GM23248 (cell line): ENCODE measurements around the gene C9orf85.

Experiments used
- EZH2 ChIP-seq: fragments of 200-600 bp; sonication (generic); IDR thresholded peaks from 2 replicates; pipeline ENCODE4 v1.6.1; 2018; ENCODE audit warnings: antibody characterized with exemption, mild to moderate bottlenecking; ENCODE audit not compliant: insufficient read depth, poor library complexity, severe bottlenecking
- EZH2phosphoT487 ChIP-seq: fragments of 200-600 bp; sonication (generic); IDR thresholded peaks from 2 replicates; pipeline ENCODE4 v1.6.1; 2018; ENCODE audit warnings: antibody characterized with exemption, moderate library complexity, mild to moderate bottlenecking, low read depth; ENCODE audit not compliant: insufficient read depth

GRCh38 chr9:71863631-71864030 lies 47.8 kb upstream of the C9orf85 start:
- TF ChIP-seq EZH2 (no peak), EZH2phosphoT487 (no peak)
